HG03060 (cell line): Measurements from ENCODE around the gene UBASH3B.

Source experiments
- ATAC-seq: cut with Tn5 transposase; IDR thresholded peaks from one replicate; pipeline ENCODE4 v1.9.1; 2021; ENCODE audit warnings: low read depth, moderate number of reproducible peaks; ENCODE audit not compliant: unreplicated experiment

UBASH3B gene

GRCh38 chr11:122673701-122674100, 18.2 kb downstream of the UBASH3B start:
- no peak for ATAC-seq

- ATAC-seq, result no peak
Observed at GRCh38 chr11:122676638-122677037, 21.1 kb downstream of the UBASH3B start.

DNA sequence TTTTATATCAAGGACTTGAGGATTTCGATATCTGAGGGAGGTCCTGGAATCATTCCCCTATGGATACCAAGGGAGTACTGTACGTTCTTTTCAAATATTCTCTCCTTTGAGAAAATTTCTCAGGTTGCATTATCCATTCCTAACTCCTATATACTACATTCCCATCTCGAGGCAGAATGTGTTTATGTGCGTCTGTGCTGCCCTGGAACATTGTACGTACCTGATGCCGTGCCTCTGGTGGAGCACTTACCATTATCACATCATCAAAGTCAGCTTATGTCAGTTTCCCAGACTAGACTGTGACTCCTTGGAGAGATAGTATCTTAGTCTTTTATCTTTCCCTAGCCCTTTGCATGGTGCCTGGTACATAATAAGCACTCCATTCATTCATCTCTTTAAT, 21.7 kb downstream of the UBASH3B start:
- ATAC-seq, result no peak

GRCh38 chr11:122678406-122678805, 22.9 kb downstream of the UBASH3B start:
- ATAC-seq, result no peak

- no peak for ATAC-seq
Observed at GRCh38 chr11:122679466-122679865, 23.9 kb downstream of the UBASH3B start.

DNA sequence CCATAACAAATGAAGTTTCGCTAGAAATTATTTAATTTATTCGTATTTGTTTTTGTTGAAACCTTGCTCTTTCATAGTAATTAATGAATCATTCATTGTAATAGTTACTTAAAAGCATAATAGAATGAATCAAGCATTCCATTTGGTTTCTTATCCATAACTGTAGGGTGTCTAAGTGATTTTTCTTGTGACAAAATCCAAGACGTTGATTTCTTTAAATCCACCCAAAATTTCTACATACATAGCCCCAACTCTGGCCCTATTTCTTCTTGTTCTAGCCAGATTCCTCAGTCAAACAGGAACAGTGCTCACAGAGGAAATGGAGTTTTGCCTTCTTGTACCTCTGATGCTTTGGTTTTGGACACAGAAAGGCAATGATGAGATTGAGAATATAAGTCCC, 25.5 kb downstream of the UBASH3B start:
- no peak for ATAC-seq

GRCh38 chr11:122681735-122682134, 26.2 kb downstream of the UBASH3B start:
- ATAC-seq, result no peak

GRCh38 chr11:122682464-122682863, 26.9 kb downstream of the UBASH3B start:
- no peak for ATAC-seq

DNA sequence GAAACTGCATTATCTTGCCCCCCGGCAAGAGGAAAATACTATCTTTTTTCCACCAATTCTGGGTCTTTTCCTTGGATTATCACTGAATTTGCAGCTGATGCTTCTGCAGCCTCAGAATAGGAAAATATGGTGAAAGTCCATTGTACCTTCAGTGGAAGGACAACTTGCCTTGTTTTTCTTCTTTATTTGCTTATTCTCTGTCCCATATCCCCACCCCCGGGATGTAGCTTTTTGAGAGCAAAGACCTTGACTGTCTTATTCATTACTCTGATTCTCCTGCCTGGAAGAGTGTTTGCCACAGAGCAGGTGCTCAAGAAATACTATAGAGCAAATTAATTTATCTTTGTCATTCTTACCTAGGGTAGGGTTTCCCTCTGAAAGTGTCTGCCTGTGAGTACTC, 29.5 kb downstream of the UBASH3B start:
- ATAC-seq, result no peak

DNA sequence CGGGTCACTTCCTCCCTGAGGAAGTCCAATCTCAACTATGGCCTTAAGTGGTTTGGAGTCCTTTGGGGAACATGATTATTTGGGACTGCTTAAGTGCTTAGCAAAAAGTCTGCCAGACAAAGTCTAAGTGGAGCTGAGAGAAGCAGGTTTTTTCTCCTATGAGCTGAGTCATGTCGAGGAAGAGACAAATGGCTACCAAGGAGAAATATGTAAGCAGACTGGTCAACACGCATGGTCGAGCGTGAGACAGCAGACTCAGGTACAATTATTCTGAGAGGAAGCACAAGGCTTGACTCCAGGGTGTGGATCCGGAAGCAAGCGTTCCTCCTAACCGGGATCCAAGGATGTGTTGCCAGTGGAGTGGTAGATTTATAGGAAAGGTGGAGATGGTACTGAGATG, 30.6 kb downstream of the UBASH3B start:
- ATAC-seq, result no peak

DNA sequence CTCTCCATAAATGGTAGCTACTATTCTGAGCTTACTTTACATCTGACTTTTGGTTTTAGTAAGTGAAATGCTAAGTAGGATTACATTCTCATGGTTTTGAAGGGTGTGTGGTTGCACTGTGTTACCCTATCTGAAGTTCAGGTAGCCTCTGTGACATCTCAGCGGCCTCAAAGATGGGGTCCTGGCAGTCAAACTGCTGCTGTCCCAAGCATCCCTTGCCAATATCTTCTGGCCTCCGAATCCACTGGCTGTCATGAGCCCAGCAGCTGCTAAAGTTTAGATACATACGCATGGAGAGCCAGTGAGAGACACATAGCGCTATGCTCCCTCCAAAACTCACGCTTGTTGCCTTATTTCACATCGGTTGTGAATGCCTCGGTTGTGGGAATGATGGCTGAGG, 34.9 kb downstream of the UBASH3B start:
- ATAC-seq, result no peak

DNA sequence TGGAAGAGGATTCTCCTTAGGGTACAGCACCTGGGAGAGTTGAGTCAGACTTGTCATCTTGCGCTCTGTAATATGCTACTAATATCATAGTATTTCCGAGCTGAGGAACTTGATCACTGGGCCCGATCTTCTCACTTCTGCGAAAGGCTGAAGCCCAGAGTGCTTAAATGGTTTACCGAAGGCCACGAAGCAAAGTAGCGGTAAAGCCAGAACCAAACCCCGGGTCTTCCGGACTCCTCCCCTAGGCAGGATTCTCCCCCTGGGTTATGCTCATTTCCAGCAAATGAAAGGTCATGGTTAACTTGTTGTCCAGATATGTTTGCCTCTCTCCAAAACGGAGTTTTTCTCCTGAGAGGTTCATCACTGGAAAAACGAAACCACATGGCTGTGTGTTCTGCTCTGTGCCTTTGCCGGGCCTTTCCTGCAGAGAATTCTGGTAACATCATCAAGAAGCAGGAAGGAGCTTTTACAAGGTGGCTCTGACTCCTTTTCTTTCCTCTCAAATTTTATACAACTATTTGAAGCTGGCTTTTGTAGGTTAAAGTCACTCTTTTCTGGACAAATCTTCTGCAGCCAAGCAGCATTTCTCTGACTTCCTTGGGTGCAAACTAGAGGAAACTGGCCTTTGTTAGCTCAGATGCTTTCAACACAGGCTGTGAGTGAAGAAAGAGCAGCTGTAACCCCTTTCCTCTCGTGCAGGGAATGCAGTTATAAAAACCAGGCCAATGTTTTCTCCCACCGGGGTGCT, 35.5 kb downstream of the UBASH3B start:
- ATAC-seq, result no peak

- ATAC-seq, result no peak
Observed at GRCh38 chr11:122691549-122692150, 36.1 kb downstream of the UBASH3B start.

DNA sequence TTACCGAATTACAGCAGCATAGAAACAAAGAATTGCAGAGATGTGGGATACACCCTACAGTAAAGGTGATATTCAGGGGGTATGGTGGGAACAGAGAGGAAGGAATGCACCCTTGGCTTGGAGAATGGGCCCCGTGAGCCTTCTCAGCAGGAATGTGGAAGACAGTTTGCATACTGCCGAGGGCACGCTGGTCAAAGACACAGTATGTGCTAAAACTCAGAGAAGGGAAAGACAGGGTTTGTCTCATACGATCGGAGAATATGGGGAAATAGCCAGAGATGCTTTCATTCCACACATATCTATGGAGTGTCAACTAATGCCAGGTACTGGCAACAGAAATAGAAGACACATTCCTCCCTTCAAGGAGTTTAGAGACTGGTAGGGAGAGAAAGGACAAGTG, 36.9 kb downstream of the UBASH3B start:
- ATAC-seq, result no peak

DNA sequence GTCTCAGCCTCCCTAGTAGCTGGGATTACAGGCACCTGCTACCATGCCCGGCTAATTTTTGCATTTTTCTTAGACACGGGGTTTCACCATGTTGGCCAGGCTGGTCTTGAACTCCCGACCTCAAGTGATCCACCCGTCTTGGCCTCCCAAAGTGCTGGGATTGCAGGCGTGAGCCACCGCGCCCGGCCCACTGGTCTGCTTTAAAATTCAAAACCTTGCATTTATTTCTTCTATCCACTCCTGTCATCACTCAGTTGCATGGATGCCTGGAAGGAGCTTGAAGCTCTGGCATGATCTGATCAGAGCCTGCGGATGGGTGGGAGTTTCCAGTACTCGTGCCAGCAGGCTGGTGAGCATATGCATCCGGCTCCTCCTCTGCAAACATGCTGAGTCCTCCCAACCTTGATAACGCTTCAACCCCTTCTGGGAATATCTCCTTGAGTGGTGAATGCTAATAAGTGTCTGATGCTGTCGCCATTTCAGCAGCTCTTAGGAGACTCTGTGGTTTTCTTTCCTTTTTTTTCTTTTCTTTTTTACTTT, 39.6 kb downstream of the UBASH3B start:
- no peak for ATAC-seq

- no peak for ATAC-seq
Observed at GRCh38 chr11:122696662-122697061, 41.1 kb downstream of the UBASH3B start.

DNA sequence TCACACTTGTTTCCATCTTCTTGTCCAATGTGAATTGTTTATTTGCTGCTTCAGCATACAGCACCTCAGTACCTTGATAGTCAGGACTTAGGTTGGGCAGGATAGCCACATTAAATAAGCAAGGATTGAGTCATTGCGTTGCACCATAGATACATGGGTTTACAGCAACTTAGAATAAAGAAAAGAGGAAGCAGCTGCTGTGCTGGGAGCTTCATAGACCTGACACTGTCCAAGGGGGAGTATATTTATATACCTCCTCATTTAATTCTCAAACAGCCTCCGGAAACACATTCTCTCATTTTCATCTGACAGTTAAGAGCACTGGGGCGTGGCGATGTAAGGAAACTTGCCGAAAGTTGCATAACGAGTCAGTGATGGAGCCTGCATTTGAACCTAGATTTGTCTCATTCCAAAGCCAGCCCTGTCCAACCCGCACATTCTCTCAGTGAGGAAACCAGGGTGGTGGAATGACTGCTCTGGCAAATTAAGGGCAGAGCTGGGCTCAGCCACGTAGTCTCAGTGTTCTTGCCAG, 42.2 kb downstream of the UBASH3B start:
- peak; percentile 80 for ATAC-seq

- ATAC-seq, result no peak
Observed at GRCh38 chr11:122698392-122698791, 42.9 kb downstream of the UBASH3B start.

GRCh38 chr11:122700666-122701065, 45.1 kb downstream of the UBASH3B start:
- ATAC-seq, result no peak

DNA sequence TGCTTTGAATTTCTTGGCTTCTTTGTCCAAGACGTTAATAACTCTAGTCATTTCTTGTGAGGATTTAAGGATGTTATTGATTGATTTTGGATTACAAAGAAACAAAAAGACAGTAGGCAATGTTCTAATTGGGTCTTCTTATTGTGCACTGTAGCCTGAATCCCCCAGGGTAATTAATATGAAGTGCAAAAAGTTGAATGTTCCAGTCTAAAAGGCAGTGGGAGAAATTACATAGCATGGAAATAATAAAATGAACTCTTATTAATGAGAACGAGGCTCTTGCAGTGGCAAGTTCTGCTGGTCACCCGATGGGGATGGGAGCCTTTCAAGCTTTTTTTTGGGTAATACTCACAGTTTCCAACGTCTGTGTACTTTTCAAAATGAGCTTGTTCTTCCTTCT, 45.6 kb downstream of the UBASH3B start:
- no peak for ATAC-seq

DNA sequence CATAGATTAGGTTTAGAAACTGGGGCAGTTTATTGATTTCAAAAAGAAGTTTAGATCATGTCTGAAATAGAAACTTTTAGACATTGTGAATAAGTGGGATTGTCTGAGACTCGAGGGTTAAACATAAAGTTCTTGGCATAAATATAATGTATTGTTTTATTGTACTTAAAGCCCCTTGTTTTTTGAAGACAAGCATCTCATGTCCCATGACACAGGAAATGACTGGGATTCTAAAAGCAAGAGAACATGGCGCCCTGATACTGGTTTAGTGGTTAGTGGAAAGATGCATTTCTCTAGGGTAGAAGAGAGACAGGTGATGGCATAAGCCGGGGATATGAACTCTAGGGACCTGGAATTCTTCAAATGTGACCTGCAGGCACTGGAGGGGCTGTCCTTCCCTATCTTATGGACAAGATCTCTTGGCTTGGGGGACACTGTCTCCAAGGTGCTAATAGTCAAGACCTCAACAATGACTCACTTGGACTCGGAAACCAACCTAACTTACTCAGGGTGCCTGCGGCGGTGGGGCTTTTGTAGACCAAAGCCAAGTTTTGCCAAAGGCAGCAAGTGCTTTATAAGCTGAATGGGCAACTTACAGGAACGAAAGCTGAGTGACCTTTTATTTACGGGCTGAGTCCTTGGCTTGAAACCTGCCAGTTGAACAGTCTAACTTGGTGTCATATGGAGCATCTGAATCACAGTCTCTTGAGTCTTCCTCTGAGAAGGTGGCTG, 48.2 kb downstream of the UBASH3B start:
- ATAC-seq, result no peak
